ENCODE results near the gene MAPKAPK3.
A peak's percentile ranks its signal among the peaks of the same experiment; 100 is the strongest.
"Not testable (repeated sequence)": the region's sequence is repeated elsewhere in the genome, so short reads cannot be mapped to it uniquely, and the experiment has no call there.

The MAPKAPK3 gene

GRCh38 chr3:50655009-50655830, 38.3 kb downstream of the MAPKAPK3 start:
- DNase-seq (ENCODE audit: low read depth in 2 of 2): peak in 1 of 2 donors; percentile 25

GRCh38 chr3:50656417-50657195, 39.7 kb downstream of the MAPKAPK3 start:
- no peak for DNase-seq (ENCODE audit: low read depth in 2 of 2)

GRCh38 chr3:50657407-50657806, 40.5 kb downstream of the MAPKAPK3 start:
- no peak for DNase-seq (ENCODE audit: low read depth in 2 of 2)

- DNase-seq (ENCODE audit: low read depth in 2 of 2): no peak
Measured at GRCh38 chr3:50657816-50658215, 40.9 kb downstream of the MAPKAPK3 start.

GRCh38 chr3:50658416-50658815, 41.5 kb downstream of the MAPKAPK3 start:
- no peak for DNase-seq (ENCODE audit: low read depth in 2 of 2)

GRCh38 chr3:50658831-50659230, 41.9 kb downstream of the MAPKAPK3 start:
- no peak for DNase-seq (ENCODE audit: low read depth in 2 of 2)

- DNase-seq (ENCODE audit: low read depth in 2 of 2): no peak
Measured at GRCh38 chr3:50660386-50660785, 43.4 kb downstream of the MAPKAPK3 start.

- no peak for DNase-seq (ENCODE audit: low read depth in 2 of 2)
Measured at GRCh38 chr3:50661321-50661837, 44.4 kb downstream of the MAPKAPK3 start.

- no peak for DNase-seq (ENCODE audit: low read depth in 2 of 2)
Measured at GRCh38 chr3:50662408-50662807, 45.5 kb downstream of the MAPKAPK3 start.

GRCh38 chr3:50665081-50665840, 48.3 kb downstream of the MAPKAPK3 start:
- DNase-seq (ENCODE audit: low read depth in 2 of 2): peak in 1 of 2 donors; percentile 30

GRCh38 chr3:50665841-50666115, 48.8 kb downstream of the MAPKAPK3 start:
- DNase-seq (ENCODE audit: low read depth in 2 of 2): not testable (repeated sequence)

- no peak for DNase-seq (ENCODE audit: low read depth in 2 of 2)
Measured at GRCh38 chr3:50666837-50667236, 49.9 kb downstream of the MAPKAPK3 start.

- DNase-seq (ENCODE audit: low read depth in 2 of 2): no peak
Measured at GRCh38 chr3:50671331-50671730, 54.4 kb downstream of the MAPKAPK3 start.

- DNase-seq (ENCODE audit: low read depth in 2 of 2): no peak
Measured at GRCh38 chr3:50672656-50673055, 55.7 kb downstream of the MAPKAPK3 start.

- no peak for DNase-seq (ENCODE audit: low read depth in 2 of 2)
Measured at GRCh38 chr3:50673931-50674330, 57.0 kb downstream of the MAPKAPK3 start.

- DNase-seq (ENCODE audit: low read depth in 2 of 2): peak in 1 of 2 donors; percentile 37
Measured at GRCh38 chr3:50674349-50675178, 57.6 kb downstream of the MAPKAPK3 start, which contains the start of gene DOCK3. Gene DOCK3 (plus strand): TSS chr3:50674927. CDS start chr3:50675264, 337 bp downstream.

GRCh38 chr3:50675179-50676030, 58.5 kb downstream of the MAPKAPK3 start:
- peak in 1 of 2 donors; percentile 59 for DNase-seq (ENCODE audit: low read depth in 2 of 2)

GRCh38 chr3:50676031-50676705, 59.2 kb downstream of the MAPKAPK3 start:
- no peak for DNase-seq (ENCODE audit: low read depth in 2 of 2)

GRCh38 chr3:50687127-50687751, 70.3 kb downstream of the MAPKAPK3 start:
- DNase-seq (ENCODE audit: low read depth in 2 of 2): no peak

All from stimulated activated CD4-positive, alpha-beta T cell treated with anti-CD3 and anti-CD28 coated beads, Interleukin-15, amount 100 ng/mL, for 48 hours (primary cell).